Liver (tissue), 3 donors: Measurements from ENCODE around the gene NPAS2.

ENCODE experiments used
- FOXA2 ChIP-seq: IDR thresholded peaks from 2 replicates; pipeline ENCODE4 v1.6.1; 2016; ENCODE audit warnings: antibody characterized with exemption
- GABPA ChIP-seq, 2 donors: IDR thresholded peaks in 1 of 2; conservative IDR thresholded peaks in 1 of 2; 2 replicates each; pipeline ENCODE4 v1.6.1; 2016; ENCODE audit warnings: antibody characterized with exemption in 2 of 2, mild to moderate bottlenecking in 1 of 2, moderate library complexity in 1 of 2
- JUND ChIP-seq, 2 donors: IDR thresholded peaks; 2 replicates each; pipeline ENCODE4 v1.6.1; 2016; ENCODE audit warnings: antibody characterized with exemption in 2 of 2
- SP1 ChIP-seq: IDR thresholded peaks from 2 replicates; pipeline ENCODE4 v1.6.1; 2018; ENCODE audit warnings: antibody characterized with exemption, mild to moderate bottlenecking
- TAF1 ChIP-seq: conservative IDR thresholded peaks from 2 replicates; pipeline ENCODE4 v1.6.1; 2016; ENCODE audit warnings: antibody characterized with exemption, mild to moderate bottlenecking
- YY1 ChIP-seq: IDR thresholded peaks from 2 replicates; pipeline ENCODE4 v1.6.1; 2016; ENCODE audit warnings: antibody characterized with exemption, mild to moderate bottlenecking
- TF ChIP-seq, protein P1 (sequence below): IDR thresholded peaks from 2 replicates; pipeline ENCODE4 v1.6.1; 2016; ENCODE audit warnings: antibody characterized with exemption
- TF ChIP-seq, protein P2 (sequence below): fragments of 150-350 bp; IDR thresholded peaks from 2 replicates; pipeline ENCODE4 v1.5.1; 2017; ENCODE audit warnings: improper control_type of control experiment, low read depth, low read length; ENCODE audit not compliant: missing input control
- TF ChIP-seq, protein P3 (sequence below): IDR thresholded peaks from 2 replicates; pipeline ENCODE4 v1.6.1; 2016; ENCODE audit warnings: antibody characterized with exemption, mild to moderate bottlenecking
- TF ChIP-seq, protein P4 (sequence below): IDR thresholded peaks from 2 replicates; pipeline ENCODE4 v1.6.1; 2016; ENCODE audit warnings: antibody characterized with exemption
- donor health status: healthy.
- donor health status: healthy.

DNA sequence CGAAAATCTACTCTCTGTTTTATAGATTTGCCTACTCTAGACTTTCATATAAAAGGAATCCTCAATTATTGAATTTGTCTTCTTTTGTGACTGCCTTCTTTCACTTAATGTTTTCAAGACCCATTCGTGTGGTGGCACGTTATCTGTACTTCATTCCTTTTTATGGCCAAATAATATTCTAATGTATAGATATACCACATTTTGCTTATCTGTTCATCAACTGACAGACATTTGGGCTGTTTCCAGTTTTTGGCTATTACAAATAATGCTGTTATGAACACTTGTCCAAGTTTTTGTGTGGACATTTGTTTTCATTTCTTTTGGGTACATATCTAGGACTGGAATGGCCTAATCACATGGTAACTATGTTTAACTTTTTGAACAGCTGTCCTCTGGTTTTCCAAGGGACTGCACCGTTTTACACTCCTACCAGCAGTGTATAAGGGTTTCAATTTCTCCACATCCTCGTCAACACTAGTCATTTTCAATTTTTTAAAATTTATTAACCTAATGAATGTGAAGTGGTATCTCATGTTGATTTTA is 9.3 kb upstream of the NPAS2 start:
- TF ChIP-seq TAF1 (no peak), SP1 (no peak), FOXA2 (no peak), YY1 (no peak), GABPA (IDR thresholded peaks at IDR 0.05 in 1 of 2, conservative IDR thresholded peaks at IDR 0.05 in 1 of 2) (no peak), JUND (IDR thresholded peaks at IDR 0.05) (no peak)
- TF ChIP-seq, protein P1, sequence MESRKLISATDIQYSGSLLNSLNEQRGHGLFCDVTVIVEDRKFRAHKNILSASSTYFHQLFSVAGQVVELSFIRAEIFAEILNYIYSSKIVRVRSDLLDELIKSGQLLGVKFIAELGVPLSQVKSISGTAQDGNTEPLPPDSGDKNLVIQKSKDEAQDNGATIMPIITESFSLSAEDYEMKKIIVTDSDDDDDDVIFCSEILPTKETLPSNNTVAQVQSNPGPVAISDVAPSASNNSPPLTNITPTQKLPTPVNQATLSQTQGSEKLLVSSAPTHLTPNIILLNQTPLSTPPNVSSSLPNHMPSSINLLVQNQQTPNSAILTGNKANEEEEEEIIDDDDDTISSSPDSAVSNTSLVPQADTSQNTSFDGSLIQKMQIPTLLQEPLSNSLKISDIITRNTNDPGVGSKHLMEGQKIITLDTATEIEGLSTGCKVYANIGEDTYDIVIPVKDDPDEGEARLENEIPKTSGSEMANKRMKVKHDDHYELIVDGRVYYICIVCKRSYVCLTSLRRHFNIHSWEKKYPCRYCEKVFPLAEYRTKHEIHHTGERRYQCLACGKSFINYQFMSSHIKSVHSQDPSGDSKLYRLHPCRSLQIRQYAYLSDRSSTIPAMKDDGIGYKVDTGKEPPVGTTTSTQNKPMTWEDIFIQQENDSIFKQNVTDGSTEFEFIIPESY: no peak
- TF ChIP-seq, protein P2, sequence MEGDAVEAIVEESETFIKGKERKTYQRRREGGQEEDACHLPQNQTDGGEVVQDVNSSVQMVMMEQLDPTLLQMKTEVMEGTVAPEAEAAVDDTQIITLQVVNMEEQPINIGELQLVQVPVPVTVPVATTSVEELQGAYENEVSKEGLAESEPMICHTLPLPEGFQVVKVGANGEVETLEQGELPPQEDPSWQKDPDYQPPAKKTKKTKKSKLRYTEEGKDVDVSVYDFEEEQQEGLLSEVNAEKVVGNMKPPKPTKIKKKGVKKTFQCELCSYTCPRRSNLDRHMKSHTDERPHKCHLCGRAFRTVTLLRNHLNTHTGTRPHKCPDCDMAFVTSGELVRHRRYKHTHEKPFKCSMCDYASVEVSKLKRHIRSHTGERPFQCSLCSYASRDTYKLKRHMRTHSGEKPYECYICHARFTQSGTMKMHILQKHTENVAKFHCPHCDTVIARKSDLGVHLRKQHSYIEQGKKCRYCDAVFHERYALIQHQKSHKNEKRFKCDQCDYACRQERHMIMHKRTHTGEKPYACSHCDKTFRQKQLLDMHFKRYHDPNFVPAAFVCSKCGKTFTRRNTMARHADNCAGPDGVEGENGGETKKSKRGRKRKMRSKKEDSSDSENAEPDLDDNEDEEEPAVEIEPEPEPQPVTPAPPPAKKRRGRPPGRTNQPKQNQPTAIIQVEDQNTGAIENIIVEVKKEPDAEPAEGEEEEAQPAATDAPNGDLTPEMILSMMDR: no peak
- TF ChIP-seq, protein P3, sequence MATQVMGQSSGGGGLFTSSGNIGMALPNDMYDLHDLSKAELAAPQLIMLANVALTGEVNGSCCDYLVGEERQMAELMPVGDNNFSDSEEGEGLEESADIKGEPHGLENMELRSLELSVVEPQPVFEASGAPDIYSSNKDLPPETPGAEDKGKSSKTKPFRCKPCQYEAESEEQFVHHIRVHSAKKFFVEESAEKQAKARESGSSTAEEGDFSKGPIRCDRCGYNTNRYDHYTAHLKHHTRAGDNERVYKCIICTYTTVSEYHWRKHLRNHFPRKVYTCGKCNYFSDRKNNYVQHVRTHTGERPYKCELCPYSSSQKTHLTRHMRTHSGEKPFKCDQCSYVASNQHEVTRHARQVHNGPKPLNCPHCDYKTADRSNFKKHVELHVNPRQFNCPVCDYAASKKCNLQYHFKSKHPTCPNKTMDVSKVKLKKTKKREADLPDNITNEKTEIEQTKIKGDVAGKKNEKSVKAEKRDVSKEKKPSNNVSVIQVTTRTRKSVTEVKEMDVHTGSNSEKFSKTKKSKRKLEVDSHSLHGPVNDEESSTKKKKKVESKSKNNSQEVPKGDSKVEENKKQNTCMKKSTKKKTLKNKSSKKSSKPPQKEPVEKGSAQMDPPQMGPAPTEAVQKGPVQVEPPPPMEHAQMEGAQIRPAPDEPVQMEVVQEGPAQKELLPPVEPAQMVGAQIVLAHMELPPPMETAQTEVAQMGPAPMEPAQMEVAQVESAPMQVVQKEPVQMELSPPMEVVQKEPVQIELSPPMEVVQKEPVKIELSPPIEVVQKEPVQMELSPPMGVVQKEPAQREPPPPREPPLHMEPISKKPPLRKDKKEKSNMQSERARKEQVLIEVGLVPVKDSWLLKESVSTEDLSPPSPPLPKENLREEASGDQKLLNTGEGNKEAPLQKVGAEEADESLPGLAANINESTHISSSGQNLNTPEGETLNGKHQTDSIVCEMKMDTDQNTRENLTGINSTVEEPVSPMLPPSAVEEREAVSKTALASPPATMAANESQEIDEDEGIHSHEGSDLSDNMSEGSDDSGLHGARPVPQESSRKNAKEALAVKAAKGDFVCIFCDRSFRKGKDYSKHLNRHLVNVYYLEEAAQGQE: no peak
- TF ChIP-seq, protein P4, sequence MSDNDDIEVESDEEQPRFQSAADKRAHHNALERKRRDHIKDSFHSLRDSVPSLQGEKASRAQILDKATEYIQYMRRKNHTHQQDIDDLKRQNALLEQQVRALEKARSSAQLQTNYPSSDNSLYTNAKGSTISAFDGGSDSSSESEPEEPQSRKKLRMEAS: no peak
